IPS-18a (cell line): ENCODE results near the gene CSNK2A2.

Source experiments
- H3K27ac ChIP-seq: one replicate; pipeline ENCODE4 v1.5.1; 2013; ENCODE audit warnings: low read length
- H3K27me3 ChIP-seq: one replicate; pipeline ENCODE4 v1.6.1; 2013; ENCODE audit warnings: mild to moderate bottlenecking, low read length; ENCODE audit not compliant: control insufficient read depth, insufficient read depth
- H3K36me3 ChIP-seq: one replicate; pipeline ENCODE4 v1.6.1; 2013; ENCODE audit warnings: low read depth, low read length; ENCODE audit not compliant: control insufficient read depth
- H3K4me1 ChIP-seq: one replicate; pipeline ENCODE4 v1.6.1; 2013; ENCODE audit warnings: low read depth, low read length; ENCODE audit not compliant: control insufficient read depth
- H3K4me3 ChIP-seq: one replicate; pipeline ENCODE4 v1.5.1; 2013; ENCODE audit warnings: low read length
- H3K9ac ChIP-seq: one replicate; pipeline ENCODE4 v1.6.1; 2013; ENCODE audit warnings: mild to moderate bottlenecking, low read length, moderate library complexity
- H3K9me3 ChIP-seq: one replicate; pipeline ENCODE4 v1.6.1; 2013; ENCODE audit warnings: low read depth, low read length; ENCODE audit not compliant: control insufficient read depth

Gene CSNK2A2

DNA sequence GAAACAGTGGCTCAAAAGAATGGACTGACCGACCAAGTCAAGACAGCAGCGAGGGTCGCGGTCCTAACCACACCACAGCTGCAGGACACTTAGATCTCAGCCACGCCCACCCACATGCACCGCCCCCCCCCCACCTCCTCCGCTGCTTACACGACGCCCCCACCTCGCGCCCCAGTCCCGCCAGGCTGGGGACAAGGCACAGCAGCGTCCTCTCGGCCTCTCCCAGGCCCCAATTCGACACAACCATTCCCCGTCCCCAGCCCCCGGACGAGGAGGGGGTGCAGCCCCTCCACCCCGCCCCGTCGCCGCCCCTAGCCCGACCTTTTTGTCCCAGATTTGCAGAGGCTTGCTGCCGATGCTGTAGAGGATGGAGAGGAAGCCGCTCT lies 69.2 kb downstream of the CSNK2A2 start:
- H3K4me1 ChIP-seq: peaks cover 15% of the 10 kb centered on the region
- peak overlapping the region; percentile 94 for H3K9ac ChIP-seq
- H3K9me3 ChIP-seq: no peaks in the 10 kb centered on the region

DNA sequence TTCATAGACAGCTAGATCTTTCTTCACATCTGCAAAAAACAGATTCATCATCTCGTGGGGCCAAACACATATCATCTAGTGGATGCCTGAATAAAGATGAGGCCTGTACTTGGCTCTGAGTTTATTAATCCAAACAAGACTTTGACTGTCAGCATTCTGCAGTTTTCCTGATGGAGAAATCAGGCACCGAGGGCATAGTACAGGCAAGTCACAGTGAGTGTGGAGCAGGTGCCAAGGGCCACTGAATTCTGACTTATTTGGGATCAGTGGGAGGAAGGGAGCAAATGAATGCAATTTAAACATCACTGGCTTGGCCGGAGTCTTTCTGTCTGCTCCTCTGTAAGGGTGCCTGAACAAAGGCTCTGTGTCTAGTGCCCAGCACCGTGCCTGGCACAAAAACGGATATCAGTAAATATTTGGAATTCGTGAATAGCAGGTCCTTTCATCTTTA lies 69.7 kb downstream of the CSNK2A2 start:
- no peaks in the 10 kb centered on the region for H3K36me3 ChIP-seq
- H3K27me3 ChIP-seq: no peaks in the 10 kb centered on the region
- no peaks in the 10 kb centered on the region for H3K9me3 ChIP-seq
- H3K27ac ChIP-seq: no peak overlapping the region
- H3K4me3 ChIP-seq: peak overlapping the region; percentile 69
- H3K4me1 ChIP-seq: peaks cover 15% of the 10 kb centered on the region
- peak overlapping the region; percentile 51 for H3K9ac ChIP-seq

More for the DNA sequence above, 69.2 kb downstream of the CSNK2A2 start:
- peak overlapping the region; percentile 56 for H3K27ac ChIP-seq
- H3K36me3 ChIP-seq: no peaks in the 10 kb centered on the region
- H3K27me3 ChIP-seq: no peaks in the 10 kb centered on the region
- peak overlapping the region; percentile 69 for H3K4me3 ChIP-seq

DNA sequence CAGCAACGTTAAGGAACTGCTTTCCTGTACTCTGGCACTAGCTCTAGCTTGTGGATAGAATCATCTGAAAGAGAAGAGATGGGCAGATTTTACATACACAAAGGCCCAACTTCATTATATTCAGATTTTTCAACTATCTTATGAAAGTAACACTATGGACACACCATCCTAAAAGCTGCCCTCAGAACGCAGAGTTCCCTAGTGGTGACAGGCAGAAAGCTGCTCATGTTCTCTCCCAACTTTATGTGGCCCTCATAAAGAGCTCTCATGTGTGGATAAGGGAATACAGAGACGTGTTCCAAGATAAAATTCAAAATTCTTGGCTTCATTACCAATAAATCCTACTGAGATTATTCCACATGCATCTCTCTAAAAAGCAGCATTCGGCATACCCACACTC lies 70.3 kb downstream of the CSNK2A2 start:
- Histone ChIP-seq H3K4me1 (peaks cover 15% of the 10 kb centered on the region), H3K36me3 (no peaks in the 10 kb centered on the region), H3K9me3 (no peaks in the 10 kb centered on the region), H3K27ac (no peak overlapping the region), H3K27me3 (no peaks in the 10 kb centered on the region), H3K4me3 (peak overlapping the region; percentile 69), H3K9ac (no peak overlapping the region)

DNA sequence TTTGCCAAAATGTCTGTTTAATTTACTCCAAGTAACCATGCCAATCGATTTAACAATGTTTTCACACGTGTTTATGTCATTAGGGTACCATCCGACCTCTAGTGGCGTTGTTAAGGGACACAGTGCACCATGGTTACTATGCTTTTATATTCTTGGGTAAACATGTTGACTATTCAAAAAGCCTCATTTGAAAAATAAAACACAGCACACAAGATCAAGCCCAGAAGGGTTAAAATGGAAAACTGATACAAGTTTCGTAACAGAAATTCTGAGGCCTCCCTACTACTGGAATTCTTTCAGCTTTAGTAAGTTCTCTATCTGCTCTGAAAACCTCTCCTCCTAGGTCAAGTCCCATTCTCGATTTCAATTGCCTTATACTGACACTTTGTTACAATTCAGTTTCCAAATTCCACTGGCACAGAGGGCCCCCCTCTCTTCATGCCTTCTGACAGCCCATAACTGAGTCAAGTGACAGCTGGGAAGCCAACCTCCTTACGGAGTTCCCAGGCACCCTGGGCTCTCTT lies 70.8 kb downstream of the CSNK2A2 start:
- Histone ChIP-seq H3K27me3 (no peaks in the 10 kb centered on the region), H3K9ac (no peak overlapping the region), H3K36me3 (no peaks in the 10 kb centered on the region), H3K9me3 (no peaks in the 10 kb centered on the region), H3K27ac (no peak overlapping the region), H3K4me1 (peaks cover 15% of the 10 kb centered on the region), H3K4me3 (peak overlapping the region; percentile 69)

DNA sequence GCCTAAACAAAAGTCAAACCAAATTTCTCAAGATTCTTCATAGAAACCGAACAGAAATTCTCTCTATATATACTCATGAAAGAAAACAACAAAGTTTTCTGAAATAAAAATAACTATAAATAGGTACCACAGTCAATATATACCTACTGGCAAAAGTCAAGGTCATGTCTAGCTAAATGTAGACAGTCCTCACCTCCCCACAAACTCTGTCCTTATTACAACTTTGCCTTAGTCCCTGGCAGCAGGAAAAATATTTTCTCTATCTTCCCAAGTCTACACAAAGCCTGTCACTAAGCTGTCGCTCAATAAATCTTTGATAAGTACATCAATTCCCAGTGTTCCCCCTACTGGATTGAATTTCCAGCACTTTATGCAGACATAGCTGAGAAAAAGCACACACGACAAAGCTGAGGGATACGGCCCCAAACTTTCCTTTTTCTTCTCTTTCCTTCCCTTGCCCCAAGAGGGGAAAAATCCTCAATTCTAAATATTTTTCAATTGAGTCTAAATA lies 71.4 kb downstream of the CSNK2A2 start:
- no peak overlapping the region for H3K27ac ChIP-seq
- H3K9ac ChIP-seq: no peak overlapping the region
- peaks cover 19% of the 10 kb centered on the region for H3K4me1 ChIP-seq
- no peaks in the 10 kb centered on the region for H3K36me3 ChIP-seq
- H3K27me3 ChIP-seq: no peaks in the 10 kb centered on the region
- peak overlapping the region; percentile 69 for H3K4me3 ChIP-seq
- H3K9me3 ChIP-seq: no peaks in the 10 kb centered on the region

DNA sequence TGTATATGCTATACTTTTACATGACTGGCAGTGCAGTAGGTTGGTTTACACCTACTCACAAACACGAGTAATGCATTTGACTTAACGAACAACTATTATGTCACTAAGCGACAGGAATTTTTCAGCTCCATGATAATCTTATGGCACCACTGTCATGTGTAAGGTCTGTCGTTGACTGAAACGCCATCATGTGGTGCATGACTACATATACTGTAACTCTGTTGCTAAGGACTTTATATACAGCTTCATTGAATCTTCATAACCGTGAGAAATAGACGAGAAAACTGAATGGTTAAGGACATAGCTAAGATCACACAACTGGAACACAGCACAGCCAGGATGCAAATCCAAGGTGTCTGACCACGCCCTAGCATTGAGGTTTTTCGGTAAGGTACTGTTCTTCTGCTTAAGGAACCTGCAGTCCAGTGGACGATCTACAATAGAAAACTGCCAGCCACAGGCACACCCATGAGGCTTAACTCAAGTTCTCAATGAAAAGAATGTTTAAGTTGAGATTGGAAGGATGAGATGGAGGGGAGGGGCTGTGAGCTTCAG lies 72.0 kb downstream of the CSNK2A2 start:
- Histone ChIP-seq H3K27me3 (no peaks in the 10 kb centered on the region), H3K4me1 (peaks cover 23% of the 10 kb centered on the region), H3K36me3 (no peaks in the 10 kb centered on the region), H3K27ac (no peak overlapping the region), H3K4me3 (no peak overlapping the region), H3K9ac (no peak overlapping the region), H3K9me3 (no peaks in the 10 kb centered on the region)

DNA sequence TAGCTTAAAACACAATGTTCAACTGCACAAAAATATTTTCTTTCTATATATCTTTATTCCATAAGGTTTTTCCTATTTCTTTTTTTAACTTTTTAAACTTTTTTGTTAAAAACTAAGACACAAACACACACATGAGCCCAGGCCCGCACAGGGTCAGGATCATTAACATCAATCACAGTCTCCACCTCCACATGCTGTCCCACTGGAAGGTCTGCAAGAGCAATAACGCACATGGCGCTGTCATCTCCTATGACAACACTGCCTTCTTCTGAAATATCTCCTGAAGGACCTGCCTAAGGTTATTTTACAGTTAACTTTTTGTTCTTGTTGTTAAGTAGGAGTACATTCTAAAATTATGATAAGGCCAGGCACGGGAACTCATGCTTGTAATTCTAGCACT lies 72.9 kb downstream of the CSNK2A2 start:
- no peak overlapping the region for H3K9ac ChIP-seq
- H3K9me3 ChIP-seq: no peaks in the 10 kb centered on the region
- no peak overlapping the region for H3K4me3 ChIP-seq
- no peaks in the 10 kb centered on the region for H3K27me3 ChIP-seq
- H3K4me1 ChIP-seq: peaks cover 23% of the 10 kb centered on the region
- H3K27ac ChIP-seq: no peak overlapping the region
- H3K36me3 ChIP-seq: no peaks in the 10 kb centered on the region

DNA sequence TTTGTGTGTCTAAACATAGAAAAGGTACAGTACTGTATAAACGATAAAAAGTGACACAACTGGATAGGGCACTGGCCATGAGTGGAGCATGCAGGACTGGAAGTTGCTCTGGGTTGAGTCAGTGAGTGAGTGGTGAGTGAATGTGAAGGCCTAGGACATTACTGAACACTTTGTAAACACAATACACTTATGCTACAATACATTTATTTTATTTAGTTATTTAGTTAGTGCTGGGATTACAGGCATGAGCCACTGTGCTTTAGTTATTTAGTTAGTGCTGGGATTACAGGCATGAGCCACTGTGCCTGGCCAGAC lies 73.3 kb downstream of the CSNK2A2 start:
- H3K9ac ChIP-seq: no peak overlapping the region
- H3K27me3 ChIP-seq: no peaks in the 10 kb centered on the region
- no peak overlapping the region for H3K27ac ChIP-seq
- H3K9me3 ChIP-seq: no peaks in the 10 kb centered on the region
- peaks cover 23% of the 10 kb centered on the region for H3K4me1 ChIP-seq
- no peak overlapping the region for H3K4me3 ChIP-seq
- no peaks in the 10 kb centered on the region for H3K36me3 ChIP-seq

DNA sequence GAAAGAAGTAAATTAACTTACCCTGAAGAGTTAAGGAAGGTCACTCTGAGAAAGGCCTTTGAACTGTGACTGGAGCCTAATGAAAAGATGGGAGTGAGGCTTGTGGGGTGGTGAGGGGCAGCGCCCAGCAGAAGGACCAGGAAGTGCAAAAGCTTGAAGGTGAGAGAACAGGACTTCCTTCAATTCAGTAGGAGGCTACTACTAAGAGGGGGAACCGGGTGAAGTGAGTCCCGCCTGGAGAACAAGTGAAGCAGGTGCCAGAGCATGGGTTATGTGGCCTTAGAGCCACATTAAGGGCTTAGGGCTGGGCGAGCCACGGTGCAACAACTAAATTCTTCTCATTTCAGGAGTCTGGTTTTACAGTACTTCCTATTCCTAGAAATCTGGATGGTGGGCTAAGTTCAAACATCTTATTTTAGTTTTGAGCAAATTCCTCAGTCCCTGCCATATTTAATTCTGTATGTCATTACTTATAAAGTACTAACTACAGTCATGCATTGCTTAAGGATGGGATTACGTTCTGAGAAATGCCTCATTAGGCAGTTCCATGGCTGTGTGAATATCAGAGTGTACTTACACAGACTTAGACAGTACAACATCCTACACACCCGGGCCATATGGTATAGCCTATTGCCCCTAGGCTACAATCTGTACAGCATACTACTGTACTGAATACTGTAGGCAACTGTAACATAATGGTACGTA lies 73.9 kb downstream of the CSNK2A2 start:
- Histone ChIP-seq H3K9me3 (no peaks in the 10 kb centered on the region), H3K27ac (no peak overlapping the region), H3K9ac (no peak overlapping the region), H3K36me3 (no peaks in the 10 kb centered on the region), H3K4me1 (peaks cover 23% of the 10 kb centered on the region), H3K27me3 (no peaks in the 10 kb centered on the region), H3K4me3 (no peak overlapping the region)

DNA sequence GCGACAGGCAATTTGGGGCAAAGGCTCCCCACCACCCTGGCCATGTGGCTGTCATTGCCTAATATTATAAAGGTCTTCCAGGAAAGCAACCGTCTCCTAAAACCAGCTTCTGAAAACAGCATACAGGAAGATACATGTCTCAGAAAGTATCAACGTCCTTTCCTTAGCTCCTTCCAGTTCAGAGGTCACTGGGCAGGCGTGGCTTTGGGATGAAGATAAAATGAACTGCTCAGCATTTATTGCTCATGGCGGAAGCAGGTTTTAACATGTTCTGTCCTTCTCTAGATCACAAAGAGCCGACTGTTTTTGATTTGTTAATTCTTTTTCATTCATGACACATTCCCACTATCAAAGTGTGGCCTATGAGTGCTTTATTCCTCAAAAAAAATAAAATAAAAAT lies 76.8 kb downstream of the CSNK2A2 start:
- Histone ChIP-seq H3K36me3 (peaks cover 6% of the 10 kb centered on the region), H3K27ac (no peak overlapping the region), H3K4me3 (no peak overlapping the region), H3K9ac (no peak overlapping the region), H3K9me3 (no peaks in the 10 kb centered on the region), H3K4me1 (peaks cover 8% of the 10 kb centered on the region), H3K27me3 (no peaks in the 10 kb centered on the region)

DNA sequence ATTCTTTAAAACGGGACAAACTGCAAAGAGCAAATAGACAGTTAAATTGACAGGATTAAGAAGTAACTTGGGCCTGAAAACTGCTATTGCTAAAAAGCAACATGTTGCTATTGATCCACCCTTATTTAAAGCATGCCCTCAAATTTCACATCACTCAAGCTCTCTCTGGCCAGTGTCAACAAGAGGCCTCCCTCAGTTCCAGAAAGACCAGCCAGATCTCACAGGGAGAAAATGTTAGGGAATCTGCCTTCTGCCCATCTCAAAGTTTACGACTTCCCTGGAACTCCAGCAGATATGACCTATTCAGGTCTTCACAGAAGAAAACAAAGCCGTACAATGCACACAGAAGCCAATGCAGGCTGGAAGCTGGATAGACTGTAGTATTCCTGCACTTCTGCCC lies 77.7 kb downstream of the CSNK2A2 start:
- H3K9ac ChIP-seq: no peak overlapping the region
- H3K27ac ChIP-seq: no peak overlapping the region
- H3K9me3 ChIP-seq: no peaks in the 10 kb centered on the region
- H3K36me3 ChIP-seq: peaks cover 15% of the 10 kb centered on the region
- no peaks in the 10 kb centered on the region for H3K27me3 ChIP-seq
- peaks cover 8% of the 10 kb centered on the region for H3K4me1 ChIP-seq
- H3K4me3 ChIP-seq: no peak overlapping the region

DNA sequence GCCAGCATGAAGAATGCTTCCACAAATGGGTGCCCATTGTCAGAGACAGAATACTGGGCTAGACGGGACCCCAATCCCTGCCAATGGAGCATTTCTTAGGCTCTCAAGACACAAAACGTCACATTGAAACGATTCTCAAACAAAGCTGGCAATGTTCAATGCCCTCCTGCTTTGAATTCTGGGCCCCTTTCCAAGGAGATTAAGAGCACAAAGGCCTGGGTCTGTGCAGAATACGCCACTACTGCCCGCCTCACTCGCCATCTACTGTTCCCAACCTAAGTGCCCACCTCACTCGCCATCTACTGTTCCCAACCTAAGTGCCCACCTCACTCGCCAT lies 78.4 kb downstream of the CSNK2A2 start:
- H3K4me3 ChIP-seq: no peak overlapping the region
- peaks cover 8% of the 10 kb centered on the region for H3K4me1 ChIP-seq
- H3K9me3 ChIP-seq: no peaks in the 10 kb centered on the region
- no peak overlapping the region for H3K9ac ChIP-seq
- H3K27ac ChIP-seq: no peak overlapping the region
- H3K36me3 ChIP-seq: peaks cover 23% of the 10 kb centered on the region
- H3K27me3 ChIP-seq: no peaks in the 10 kb centered on the region
